Measurements from ENCODE around the gene DNAH6. TPM values are rescaled to one million over a fixed set of nuclear protein-coding genes. Genes with fewer than 3 reads are reported as not detected.
"Not testable (repeated sequence)": the region's sequence is repeated elsewhere in the genome, so short reads cannot be mapped to it uniquely, and the experiment has no call there.

The DNAH6 gene
- total and polyA plus RNA-seq, 9 of the 15 experiments (the other 6 are each of a cell fraction or from before 2014, with no cell fraction given), result 0.01 to 0.04 (median 0.01) TPM; not detected in 5

GRCh38 chr2:84868327-84868726 lies 352.0 kb downstream of the DNAH6 start:
- ATAC-seq; BruUV-seq (replicated peaks); FAIRE-seq; H3K36me3 ChIP-seq (ENCODE audit: control insufficient read depth, insufficient read depth, low read length); DNase-seq (ENCODE audit: extremely low read depth in 1 of 4, low spot score in 3 of 4); intact Hi-C loops (cut with micrococcal nuclease); H3K9me3 ChIP-seq (replicated peaks; ENCODE audit: control insufficient read depth, insufficient read depth, low read depth, low read length); H3K4me1 ChIP-seq (replicated peaks in 1 of 2; ENCODE audit: control insufficient read depth in 2 of 2, insufficient read depth in 2 of 2, low read length in 2 of 2); H3K9me1 ChIP-seq (ENCODE audit: control insufficient read depth, insufficient read depth, low read length); H3K27ac ChIP-seq (ENCODE audit: extremely low read depth, low read depth, low read length); H2AFZ ChIP-seq (ENCODE audit: low read depth, low read length); H3K9ac ChIP-seq (ENCODE audit: insufficient read depth in 1 of 2, low read depth in 2 of 2, low read length in 2 of 2); H3K4me2 ChIP-seq (ENCODE audit: insufficient read depth, low read length); H3K79me2 ChIP-seq (ENCODE audit: control insufficient read depth, insufficient read depth, low read length); H3K4me3 ChIP-seq; H4K20me1 ChIP-seq (replicated peaks; ENCODE audit: control insufficient read depth, insufficient read depth, low read length); TF ChIP-seq BRCA1 (CRISPR knock-in tag; IDR thresholded peaks at IDR 0.05): not testable (repeated sequence)
- ChIA-PET CTCF (ENCODE audit: low intra/inter-chr PET ratio) (interaction anchor here (0.6 kb wide), 1 partner anchor 13 kb away, joined by 3 read pairs; no protein-coding TSS in a partner anchor), POLR2A (interaction anchor here (0.6 kb wide), 1 partner anchor 15 kb away, joined by 3 read pairs; no protein-coding TSS in a partner anchor)
- H3K27me3 ChIP-seq (ENCODE audit: control insufficient read depth in 2 of 2, insufficient read depth in 2 of 2, low read length in 2 of 2), result peaks cover 13 to 22% of the 10 kb centered on the region in 2 experiments
- 0% methylated on average over 2 of the region's 4 CpGs for WGBS (ENCODE audit: insufficient coverage, low coverage, missing lambda C conversion rate)
- in situ Hi-C loops (cut with MboI), result loop anchor here (5.0 kb wide), 1 partner anchor 371 kb away; no protein-coding TSS in a partner anchor
- TF ChIP-seq MCM7 (IDR thresholded peaks at IDR 0.05) (peak in 1 of 2 experiments; percentile 95; a peak in 2 of 4 replicates), DACH1 (IDR thresholded peaks at IDR 0.05; ENCODE audit: partially characterized antibody) (peak; percentile 97), HMBOX1 (IDR thresholded peaks at IDR 0.05) (peak; percentile 98), MEIS2 (IDR thresholded peaks at IDR 0.05; ENCODE audit: partially characterized antibody) (peak; percentile 47), BRD9 (IDR thresholded peaks at IDR 0.05; ENCODE audit: low read depth, partially characterized antibody) (peak; percentile 83), BRCA1 (IDR thresholded peaks at IDR 0.05) (peak; percentile 98; the same call in 1 of the 2 replicates)

Other genes starting within 250 kb of the DNAH6 start
- 81.1 and 90.5 TPM in 2 replicates for gene SUCLG1, start 57.2 kb upstream of the DNAH6 start, total RNA-seq (2014; rRNA removed)
- gene SUCLG1, start 57.2 kb upstream of the DNAH6 start, total RNA-seq (2014; rRNA removed; fragmentation: Illumina TruSeq; extraction: Trizol), result 122 and 136 TPM in 2 replicates
- gene SUCLG1, start 57.2 kb upstream of the DNAH6 start, total RNA-seq (2015; rRNA removed; fragmentation: Illumina TruSeq; extraction: Trizol), result 113 and 123 TPM in 2 replicates
- gene SUCLG1, start 57.2 kb upstream of the DNAH6 start, total RNA-seq (2021), result 108 and 122 TPM in 2 replicates
- gene SUCLG1, start 57.2 kb upstream of the DNAH6 start, polyA plus RNA-seq (2011; rRNA removed), result 64.2 and 112 TPM in 2 replicates
- 108 and 114 TPM in 2 replicates for gene SUCLG1, start 57.2 kb upstream of the DNAH6 start, polyA plus RNA-seq (2014; fragmentation: Illumina TruSeq; extraction: Trizol)
- 100 to 1,000 TPM; 261 to 325 TPM for gene SUCLG1, start 57.2 kb upstream of the DNAH6 start, polyA plus RNA-seq (2014; fragmentation: Nextera tagmentation; extraction: Ambion mirVana)
- gene SUCLG1, start 57.2 kb upstream of the DNAH6 start, polyA plus RNA-seq (2014; rRNA removed), result 115 and 127 TPM in 2 replicates